NCI-H1694 (cell line): ENCODE results near the gene NOL9.

ENCODE experiments used
- DNase-seq: peaks from one replicate; lab custom pipeline; 2025; lab: John Stamatoyannopoulos, UW

Gene NOL9

GRCh38 chr1:6489383-6489765 is 64.9 kb downstream of the NOL9 start:
- no peak for DNase-seq

- DNase-seq = no peak
Measured at GRCh38 chr1:6488602-6489382, 65.5 kb downstream of the NOL9 start.

DNA sequence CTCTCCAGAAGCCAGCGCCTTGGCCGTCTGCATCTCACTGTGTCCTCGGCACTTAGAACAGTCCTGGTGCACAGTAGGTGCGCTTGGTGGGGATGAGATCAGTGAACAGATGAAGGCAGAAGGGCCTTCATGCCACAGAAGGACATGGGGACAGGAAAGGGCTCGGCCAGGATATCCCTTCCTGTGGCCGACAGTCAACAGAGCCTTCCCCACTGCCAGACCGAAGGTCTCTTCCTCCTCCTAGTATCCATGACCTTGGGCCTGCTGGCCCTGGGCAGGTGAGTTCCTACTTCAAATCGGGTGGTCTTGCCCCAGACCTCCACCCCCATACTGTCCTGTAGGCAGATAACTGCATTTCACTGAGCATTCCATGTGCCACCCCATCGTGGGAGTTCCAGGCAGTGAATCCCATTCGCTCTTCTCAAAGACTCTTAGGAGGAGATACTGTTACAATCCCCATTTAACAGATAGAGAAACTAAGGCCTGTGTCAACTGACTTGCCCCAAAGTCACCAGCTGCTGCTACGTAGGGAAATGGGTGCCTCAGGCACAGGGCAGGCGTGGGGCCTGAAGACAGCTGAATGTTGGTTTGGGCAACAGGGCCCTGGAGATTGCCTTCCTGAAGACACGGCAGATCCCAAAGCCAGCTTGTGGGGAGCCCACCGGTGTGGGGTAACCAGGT is 66.4 kb downstream of the NOL9 start:
- no peak for DNase-seq

GRCh38 chr1:6486433-6487011 is 67.8 kb downstream of the NOL9 start:
- DNase-seq = peak; percentile 71

- no peak for DNase-seq
Measured at GRCh38 chr1:6485168-6486101, 68.9 kb downstream of the NOL9 start.

GRCh38 chr1:6484826-6485167 is 69.5 kb downstream of the NOL9 start:
- no peak for DNase-seq

GRCh38 chr1:6483761-6484117 is 70.6 kb downstream of the NOL9 start:
- DNase-seq = no peak

GRCh38 chr1:6483017-6483760 is 71.1 kb downstream of the NOL9 start:
- DNase-seq = no peak

DNA sequence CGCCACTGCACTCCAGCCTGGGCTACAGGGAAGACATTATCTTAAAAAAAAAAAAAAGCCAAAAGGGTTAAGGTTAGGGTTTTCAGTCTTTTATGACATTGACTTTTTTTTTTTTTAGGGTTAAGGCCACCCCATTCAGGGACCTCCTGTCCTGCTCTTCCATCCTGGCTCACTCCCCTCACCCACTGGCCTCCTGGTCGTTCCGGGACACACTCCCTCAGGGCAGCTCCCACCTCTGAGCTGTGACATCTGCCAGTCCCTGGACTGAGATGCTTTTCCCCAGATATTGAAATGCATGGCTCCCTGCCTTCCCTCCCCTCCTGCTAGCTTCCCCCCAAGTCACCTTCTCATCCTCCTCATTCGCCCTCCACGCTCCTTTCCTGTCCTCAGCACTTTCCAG is 72.5 kb downstream of the NOL9 start:
- no peak for DNase-seq

DNA sequence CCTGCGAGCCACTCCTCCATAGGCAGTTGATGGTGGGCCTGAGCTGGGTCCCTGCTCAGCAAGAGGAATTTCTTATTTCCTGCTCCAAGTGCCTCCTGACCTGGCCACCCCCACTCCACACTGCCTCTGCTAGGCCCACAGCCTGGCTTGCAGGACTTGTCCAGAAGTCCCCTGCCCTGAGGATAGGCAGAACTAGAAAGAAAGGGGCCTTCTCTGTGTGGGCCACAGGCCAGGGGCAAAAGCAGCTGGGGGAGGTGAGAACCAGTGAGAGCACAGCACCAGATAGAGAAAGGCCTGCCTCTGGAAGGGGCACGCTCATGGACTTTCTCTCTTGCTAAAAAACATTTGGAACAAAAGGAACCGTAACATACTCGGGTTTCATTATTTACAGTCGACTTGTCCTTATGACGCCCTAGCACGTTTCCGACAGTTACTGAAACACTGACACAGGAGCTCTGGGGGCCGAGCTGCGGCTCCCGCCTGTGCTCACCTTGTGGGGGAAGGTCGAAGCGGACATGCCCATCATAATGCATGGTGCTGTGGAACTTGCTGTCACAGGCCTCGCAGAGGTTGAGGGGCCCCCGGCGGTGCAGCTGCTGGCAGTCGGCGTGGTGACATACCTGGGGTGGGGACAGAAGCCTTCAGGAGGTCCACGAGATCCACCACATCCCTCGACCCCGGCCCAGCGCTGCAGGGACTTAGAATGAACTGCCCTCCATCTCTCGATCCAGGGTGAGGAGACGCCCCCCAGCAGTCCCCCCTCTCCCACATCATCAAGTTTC is 77.1 kb downstream of the NOL9 start:
- DNase-seq = no peak

DNA sequence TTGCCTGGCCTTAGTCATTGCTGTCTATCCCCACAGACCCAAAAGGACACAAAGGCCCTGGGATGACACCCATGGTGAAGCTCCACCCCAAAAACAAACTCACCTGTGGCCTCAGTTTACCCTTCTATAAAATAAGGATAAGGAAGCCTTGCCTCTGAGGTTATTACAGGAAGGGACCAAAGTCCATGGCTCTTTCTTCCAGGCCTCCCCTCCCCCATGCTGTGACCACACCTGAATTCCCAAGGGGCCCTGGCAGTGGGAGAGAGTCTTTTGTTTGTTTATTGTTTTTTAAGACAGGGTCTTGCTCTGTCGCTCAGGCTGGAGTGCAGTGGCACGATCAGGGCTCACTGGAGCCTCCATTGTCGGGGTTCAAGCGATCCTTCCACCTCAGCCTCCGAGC is 77.8 kb downstream of the NOL9 start:
- no peak for DNase-seq

DNA sequence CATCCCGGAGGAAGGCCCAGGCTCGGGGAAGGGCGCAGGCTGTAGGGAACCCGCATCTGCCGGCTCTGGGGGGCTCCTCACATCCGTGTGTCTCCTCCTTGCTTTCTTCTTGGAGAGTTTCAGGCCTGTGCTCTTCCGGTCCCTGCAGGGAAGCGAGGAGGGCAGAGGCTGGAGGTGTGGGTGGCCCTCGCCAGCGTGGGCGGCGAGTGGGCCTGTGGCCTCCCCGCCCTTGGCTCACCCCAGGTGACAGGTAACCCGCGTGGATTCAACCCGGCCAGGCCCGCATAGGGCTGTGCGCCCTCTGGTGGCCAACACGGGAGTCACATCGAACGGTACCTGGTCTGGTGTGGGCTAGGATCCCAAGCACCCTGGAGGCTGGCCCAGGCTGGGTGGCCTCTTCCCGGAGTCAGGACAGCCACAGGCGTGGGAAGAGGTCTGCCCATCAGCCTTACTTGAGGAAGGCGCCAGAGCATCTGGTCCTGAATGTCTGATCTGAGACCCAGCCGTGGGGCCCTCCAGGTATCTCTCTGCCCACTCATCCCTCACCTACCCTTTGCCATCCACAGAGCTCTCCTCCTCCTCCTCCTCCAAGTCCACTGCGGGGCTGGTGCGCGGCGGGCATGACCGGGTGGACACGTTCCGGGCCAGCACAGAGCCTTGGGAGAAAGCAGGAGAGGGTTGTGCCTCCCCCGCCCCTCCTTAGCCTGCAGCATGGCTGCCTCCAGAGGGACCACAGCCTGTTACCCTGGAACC is 78.8 kb downstream of the NOL9 start:
- no peak for DNase-seq

- no peak for DNase-seq
Measured at GRCh38 chr1:6474815-6475282, 79.5 kb downstream of the NOL9 start.

- no peak for DNase-seq
Measured at GRCh38 chr1:6473974-6474814, 80.1 kb downstream of the NOL9 start.

DNA sequence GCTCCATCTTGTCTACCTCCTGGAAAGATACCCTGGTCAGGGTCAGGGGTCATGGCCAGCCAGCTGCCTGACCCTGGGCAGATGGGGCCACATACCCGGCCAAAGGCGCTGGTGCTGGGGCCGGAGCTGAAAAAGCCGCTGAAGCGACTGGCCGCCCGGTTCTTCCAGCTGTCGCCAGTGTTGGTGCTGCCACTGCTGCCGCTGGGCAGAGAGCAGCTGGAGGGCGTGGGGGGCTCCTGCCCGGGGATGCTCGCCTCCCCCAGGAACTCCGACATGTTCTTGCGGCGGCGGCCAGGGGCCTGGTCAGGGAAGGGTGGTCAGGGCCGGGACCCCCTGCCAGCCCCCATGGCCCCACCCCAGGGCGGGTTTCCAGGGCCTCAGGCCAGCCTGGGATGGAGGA is 81.2 kb downstream of the NOL9 start:
- DNase-seq = no peak

DNA sequence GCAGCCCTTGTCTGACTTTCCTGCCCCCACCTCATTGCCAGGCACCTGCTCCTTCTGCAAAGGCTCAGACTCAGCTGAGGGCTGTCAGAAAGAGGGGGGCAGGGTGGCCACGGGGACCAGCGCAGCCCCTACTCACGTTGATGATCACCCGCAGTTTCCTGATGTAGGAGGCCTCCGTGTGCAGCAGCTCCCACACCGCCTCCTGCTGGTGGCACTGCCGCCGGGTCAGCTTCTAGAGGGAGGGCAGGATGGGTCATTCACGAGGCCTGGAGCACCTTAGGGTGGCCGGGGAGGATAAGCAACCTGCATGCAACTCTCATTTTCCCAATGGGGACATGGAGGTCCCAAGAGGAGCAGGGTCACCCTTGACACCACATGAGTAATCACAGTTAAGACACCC is 81.9 kb downstream of the NOL9 start:
- no peak for DNase-seq

- DNase-seq = no peak
Measured at GRCh38 chr1:6471970-6472368, 82.3 kb downstream of the NOL9 start.
